CD4-positive, alpha-beta T cell treated with Interleukin-6 for 4 hours (primary cell): ENCODE results near the gene KIT.

Source experiments
- DNase-seq: peaks from one replicate; pipeline ENCODE4 v3.0.0-alpha.2; 2020; ENCODE audit warnings: mixed read lengths

KIT gene

DNA sequence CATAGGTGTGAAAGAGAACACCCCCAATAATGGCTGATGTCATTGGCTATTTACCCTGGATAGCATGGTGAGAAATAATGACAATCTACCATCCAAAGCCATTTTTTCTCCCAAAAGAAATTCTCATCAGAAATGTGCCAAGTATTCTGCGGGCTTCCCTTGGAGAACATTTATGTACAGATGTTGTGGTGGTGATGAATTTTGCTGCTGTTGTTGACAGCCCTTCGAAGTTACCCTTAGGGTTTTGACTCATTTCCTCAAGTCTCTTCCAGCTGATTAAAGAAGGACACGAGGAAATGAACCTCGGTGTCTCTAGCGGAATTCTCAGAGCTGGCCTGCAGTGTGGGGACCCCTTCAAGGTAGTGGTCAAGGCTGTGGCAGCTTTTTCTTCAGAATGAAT lies 3.4 kb downstream of the KIT start:
- no peak for DNase-seq

DNA sequence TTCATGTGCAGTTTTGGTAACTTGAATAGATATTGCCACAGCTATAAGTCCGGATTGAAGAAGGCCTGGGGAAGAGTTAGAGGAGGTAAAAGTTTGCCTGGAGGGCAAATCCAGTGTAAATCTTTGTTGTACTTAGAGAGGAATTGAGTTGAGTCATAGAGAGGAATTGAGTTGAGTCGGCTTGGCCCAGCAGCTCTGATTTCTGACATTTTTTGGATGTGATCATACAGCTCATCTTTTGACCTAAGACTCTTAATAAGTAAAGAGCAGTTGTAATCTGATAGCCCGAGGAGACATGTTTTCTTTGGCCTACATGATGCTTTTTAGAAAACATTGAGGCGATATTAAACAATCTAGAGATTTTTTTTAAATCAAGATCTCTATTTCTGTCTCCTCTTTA lies 3.9 kb downstream of the KIT start:
- no peak for DNase-seq

DNA sequence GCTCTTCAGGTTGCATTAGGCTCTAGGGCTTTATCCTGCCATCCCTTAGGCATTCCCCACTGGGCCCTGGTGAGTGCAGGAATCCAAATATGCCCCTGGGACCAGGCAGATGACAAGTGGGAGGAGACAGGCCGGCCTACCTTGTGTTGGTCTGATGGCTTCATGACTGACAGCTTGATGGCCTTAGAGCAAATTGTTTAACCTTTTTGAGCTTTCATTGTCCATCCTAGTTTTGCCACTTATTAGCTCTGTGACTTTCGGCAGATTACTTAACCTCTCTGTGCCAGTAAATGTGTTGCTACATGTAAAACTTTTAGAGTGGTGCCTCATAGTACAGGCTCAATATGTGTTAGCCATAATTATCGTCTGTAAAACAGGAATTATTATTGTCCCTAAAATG lies 4.4 kb downstream of the KIT start:
- no peak for DNase-seq

DNA sequence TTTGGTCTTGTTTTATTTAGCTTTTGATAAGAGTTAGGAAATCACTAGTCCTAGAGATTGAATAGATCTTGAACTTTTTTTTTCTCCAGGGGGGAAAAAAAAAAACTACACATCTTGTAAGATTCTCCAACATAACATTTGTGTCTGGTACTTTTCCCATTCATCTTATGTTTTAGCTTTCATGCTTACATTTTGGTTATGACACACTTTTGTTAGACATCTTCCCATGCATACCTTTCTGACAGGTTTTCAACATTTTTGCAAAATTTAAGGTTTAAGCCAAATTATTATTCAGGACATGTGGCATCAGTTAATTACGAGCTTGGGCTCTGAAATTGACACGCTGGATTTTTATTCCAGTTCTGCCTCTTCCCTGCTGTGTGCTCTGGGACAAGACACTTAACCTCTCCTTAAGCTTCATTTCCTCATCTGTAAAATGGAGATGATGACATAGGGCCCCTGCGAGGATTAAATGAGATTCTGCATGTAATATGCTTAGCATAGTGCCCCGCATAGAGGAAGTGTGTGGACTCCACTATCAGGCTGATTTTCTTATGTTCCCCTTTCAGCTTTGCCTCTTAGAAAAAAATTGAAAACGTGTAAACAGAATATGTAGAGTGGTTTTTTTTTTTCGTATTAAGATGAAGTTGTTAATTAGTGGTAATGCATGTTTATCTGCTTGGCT lies 5.3 kb downstream of the KIT start:
- DNase-seq: no peak

DNA sequence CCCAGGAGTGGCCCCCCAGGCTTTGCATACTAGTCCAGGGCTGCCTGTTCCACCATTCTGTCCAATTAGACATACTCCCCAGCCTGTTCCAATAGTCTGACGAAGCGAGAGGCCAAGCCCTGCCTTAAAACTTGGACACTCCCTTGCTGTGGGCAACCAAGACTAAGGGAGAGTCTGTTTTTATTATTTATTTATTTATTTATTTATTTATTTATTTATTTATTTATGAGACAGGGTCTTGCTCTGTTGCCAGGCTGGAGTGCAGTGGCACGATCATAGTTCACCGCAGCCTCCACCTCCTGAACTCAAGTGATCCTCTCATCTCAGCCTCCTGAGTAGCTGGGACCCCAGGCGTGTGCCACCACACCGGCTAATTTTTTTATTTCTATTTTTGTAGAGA lies 6.6 kb downstream of the KIT start:
- no peak for DNase-seq

DNA sequence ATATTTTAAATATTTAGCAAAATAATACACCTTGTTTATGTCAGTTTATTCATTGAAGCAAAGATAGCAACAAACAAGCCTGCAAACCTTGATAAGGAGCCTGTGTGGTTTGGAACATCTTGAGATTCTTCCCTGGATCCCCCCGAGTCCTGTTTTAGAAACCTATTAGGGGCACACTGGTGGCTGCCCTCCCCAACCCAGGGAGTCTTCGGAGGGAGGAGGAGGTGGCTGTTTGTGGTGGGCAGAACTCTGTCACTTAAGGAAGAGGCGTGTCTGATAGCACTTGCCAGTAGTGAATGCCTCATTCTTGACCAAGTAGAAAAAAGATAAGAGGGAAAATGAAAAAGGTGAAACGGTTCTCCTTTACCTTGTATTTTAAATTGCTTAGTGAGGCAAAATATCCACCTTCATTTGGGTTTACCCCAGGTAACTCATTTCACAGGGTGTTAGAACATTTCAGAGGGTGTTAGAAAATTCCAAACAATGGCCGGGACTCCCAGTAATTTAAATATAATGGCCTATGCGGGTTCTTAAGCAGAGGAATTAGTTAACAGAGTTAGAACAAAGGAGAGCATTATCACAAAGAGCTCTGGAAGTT lies 10.4 kb downstream of the KIT start:
- no peak for DNase-seq

DNA sequence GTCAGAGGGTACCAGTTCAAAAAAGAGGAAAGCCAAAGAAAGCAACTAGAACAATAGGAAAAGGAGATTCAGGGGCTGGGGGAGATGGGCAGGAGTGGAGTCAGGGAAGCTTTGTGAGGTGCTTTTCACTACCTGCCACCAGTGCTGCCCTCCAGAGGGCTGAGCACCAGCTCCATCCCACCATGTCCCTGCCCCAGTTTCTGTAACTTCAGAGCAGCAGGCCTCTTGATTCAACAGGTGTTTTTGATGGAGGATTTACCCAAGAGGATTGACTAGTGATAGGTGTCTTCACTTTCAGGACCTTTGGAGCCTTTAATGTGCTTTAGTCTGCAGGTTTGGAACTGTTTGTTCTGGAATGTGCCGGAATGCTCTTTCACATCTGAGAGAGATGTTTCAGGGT lies 12.1 kb downstream of the KIT start:
- no peak for DNase-seq

DNA sequence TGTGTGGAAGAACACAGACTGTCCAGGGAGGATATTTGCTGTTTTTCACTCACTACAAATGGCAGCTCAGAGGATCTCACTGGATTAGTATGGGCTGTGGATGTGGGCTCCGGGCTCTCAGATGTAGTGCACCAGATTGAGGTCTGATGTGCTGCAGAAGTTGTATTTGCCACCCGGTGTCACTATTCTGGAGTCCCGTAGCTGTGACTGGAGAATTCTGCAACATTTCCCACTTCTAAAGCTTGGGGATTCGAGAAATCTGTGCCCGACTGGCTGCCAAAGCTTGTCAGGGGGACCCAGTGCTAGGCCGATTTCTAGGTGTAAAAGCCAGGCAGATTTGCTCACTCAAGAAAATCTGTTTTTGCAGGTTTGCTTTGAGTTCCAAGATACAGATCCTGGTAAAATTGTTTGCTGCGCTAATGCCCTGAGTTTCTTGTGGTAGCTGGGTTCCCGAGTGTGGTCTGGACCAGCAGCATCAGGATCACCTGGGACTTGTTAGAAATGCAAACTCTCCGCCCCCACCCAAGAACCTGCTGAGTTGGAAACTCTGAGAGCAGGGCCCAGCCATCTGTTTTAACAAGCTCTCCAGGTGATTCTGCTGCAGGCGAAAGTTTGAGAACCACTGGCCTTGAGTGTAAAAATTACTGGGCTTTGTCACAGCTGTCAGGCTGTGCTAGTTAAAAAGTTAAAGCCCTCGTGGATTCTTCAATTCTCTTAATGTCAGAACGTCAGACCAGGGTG lies 18.1 kb downstream of the KIT start:
- no peak for DNase-seq

DNA sequence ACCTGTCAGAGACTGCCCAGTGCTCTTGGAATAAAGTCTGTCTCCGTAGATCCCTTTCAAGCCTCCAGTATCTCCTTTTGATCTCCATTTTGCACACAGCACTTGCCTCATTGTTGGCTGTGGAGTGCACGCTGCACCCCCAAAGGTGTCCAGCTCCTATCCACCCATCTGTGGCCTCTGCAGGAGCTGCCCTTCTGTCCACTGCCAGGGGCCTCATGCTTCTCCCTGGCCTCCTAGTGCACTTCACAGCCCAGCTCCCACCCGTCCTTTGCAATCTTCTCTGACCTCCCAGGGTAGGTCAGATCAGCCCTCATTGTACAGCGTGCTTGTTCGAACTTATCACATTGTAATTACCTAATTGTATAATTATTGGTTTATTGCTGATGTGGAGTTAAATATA lies 18.9 kb downstream of the KIT start:
- DNase-seq: no peak

DNA sequence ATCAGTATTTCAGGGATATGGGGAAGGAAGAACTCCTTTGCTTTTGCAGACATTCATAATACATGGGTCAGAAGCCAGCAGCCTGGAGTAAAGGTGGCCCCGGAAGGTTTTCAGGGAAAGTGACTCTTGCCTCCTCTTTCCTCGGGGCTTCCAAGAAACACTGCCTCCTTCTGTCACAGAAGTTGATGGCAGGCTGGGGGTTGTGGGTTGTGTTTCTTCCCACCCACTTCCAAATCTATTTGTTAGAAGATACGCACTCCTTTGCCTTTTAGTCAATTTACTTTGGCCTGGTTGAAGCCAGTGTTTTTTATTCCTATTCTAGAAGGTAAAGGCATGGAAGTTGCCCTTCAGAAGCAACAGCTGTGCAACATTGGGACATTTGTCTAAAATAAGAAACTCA lies 19.7 kb downstream of the KIT start:
- DNase-seq: no peak

DNA sequence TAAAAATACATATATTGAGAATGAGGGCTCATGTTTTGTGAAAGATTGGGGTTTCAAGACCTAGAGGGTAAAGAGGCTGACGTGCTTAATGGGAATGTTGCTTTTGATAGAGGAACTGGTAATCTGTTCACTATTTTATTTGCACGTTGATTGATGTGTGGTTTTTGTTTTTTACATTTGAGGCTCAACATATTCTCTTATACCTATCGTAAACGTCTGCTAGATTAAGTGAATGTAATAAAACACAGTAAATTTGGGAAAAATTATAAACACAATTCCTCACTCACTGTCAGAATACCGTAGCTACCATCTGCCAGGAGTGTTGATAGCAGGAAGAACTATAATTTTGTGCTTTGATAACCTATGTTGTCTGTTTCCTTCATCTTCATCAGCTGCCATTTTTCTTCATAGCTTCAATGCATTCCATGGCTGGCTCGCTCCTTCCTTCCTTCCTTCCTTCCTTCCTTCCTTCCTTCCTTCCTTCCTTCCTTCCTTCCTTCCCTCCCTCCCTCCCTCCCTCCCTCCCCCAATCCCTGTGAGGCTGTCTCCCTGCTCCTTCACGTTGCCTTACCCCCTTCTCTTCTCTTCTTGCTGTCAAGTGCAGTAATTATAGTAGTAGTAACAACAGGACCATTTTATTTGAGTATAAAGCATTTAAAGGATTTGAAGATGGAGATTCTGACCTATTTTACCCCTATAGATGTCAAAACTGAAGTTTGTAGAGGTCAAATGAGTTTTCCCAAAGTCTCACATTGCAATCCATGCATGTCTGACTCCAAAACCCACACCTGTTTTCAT lies 20.3 kb downstream of the KIT start:
- no peak for DNase-seq

DNA sequence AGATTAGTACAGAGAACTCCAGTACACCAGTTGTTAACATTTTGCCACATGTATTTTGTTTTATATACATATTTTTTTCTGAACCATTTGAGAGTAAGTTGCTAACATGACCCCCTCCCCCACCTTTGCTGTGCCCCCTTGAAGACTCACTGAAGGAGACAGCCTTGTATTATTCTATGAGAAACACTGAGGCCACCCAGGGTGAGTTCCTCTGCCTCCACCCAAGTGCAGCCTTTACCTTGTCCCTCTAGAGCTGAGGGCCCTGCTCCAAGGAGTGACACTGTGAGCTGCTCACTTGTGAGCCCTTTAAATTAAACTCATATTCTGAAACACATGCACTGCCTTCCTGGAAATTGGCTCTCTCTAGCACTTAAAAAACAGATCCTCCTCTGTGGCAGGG lies 21.1 kb downstream of the KIT start:
- DNase-seq: no peak

DNA sequence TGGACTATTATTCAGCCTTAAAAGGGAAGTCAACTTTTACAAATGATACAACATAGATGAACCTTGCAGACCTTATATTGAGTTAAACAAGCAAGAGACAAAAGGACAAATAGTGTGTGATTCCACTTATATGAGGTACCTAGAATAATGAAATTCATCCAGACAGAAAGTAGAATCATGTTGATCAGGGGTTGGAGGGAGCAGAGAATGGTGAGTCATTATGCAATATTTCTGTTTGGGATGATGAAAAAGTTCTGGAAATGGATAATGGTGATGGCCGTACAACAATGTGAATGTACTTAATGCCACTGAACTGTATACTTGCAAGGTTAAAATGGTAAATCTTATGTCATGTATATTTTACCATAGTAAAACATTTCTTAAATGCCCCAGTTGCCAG lies 22.1 kb downstream of the KIT start:
- DNase-seq: no peak

DNA sequence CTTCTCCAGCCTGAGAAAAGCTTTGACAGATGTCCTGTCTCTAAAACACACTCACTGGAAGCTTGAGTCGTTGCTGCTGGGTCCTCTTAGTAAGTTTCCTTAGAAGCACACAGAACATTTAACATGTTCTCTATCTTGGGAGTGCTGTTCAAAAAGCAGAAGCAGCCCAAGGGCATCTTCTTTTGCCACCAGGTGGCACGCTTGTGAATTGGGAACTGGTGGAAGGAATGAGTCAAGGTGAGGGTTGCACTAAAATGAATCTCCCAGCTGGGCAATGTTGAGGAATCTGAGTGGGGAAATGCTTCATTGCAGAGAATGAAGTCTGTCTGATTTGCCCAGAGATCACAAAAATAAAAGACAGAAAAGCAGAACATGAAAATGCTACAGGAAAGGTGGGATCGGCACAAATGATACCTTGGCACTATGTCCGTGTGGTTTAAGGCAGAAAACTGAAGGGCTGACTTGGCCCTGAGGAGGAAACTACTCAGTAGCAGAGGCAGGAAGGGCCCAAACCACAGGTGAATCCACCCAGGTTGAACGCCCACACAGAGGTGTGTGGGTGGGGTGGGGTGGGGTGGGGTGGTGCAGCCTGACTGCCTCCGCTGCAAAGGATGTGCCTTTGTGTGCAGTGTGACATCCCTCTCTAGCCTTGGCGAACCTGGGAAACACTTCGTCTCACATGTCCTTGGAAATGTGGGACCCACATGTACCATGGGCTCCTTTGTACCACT lies 26.0 kb downstream of the KIT start:
- peak; percentile 65 for DNase-seq

DNA sequence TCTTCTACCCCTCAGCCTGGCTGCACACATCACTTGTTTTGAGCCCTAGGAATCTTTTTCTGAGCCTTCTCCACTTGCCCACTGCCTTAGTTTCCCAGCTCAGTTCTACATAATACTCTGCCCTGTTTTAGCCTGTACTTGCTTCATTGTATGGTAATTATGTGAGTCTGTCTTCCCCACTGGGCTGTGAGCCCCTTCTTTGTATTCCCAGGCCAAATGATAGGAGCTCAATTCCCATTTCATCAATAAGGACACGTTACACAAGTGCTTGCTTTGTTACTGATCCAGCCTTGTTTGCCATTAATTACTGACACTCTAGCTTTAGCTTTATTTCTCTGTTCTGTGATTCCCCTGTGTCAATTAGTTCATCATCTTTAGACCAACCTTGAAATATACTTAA lies 28.1 kb downstream of the KIT start:
- DNase-seq: no peak

DNA sequence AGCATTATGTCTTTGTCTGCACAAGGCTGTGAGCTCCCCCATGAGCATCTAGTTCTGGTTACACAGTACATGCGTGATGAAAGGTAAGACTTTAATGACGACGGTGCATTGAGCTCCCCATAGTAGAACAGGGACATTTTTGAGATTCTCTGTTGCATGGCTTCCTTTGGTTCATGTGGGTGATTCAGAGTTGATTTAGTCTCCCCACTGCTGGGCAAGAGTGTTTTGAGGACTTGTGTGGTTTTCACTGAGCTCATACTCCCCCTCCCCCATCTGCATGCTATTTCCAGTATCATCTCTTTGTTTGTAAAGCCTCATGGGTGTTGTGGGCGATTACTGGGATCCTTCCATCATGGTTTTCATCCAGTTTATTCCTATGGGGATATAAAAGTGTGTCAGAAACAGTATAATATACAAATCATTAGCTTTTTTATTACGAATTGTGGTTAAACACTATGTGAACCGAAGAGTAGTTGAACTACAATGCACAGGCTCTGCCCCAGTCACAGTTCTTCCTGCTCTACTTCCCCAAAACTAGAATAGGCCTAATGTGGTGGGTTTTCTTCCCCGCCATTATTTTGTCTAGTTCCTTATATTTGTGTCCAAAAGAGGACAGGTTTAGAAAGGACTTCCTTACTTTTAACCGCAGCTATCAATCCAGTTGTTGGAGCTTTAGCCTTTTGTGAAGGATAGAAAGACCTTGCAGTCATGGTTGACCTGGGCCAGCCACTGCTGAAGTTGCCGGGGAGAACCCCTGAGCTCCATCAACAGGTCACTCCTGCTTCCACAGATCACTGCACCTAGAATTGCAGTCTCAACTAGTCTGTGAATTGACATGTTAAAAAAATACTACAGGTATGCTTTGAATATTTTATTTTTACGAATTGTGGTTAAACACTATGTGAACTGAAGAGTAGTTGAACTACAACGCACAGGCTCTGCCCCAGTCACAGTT lies 30.4 kb downstream of the KIT start:
- no peak for DNase-seq

DNA sequence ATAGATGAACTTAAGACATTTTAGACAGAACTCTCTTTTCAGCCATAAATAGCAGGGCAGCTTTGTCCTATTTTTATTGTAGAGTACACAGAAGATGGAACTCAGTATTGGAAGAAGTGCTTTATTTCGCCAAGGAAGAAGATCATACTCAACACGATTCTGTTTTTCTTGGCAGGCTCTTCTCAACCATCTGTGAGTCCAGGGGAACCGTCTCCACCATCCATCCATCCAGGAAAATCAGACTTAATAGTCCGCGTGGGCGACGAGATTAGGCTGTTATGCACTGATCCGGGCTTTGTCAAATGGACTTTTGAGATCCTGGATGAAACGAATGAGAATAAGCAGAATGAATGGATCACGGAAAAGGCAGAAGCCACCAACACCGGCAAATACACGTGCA lies 37.6 kb downstream of the KIT start:
- DNase-seq: no peak

DNA sequence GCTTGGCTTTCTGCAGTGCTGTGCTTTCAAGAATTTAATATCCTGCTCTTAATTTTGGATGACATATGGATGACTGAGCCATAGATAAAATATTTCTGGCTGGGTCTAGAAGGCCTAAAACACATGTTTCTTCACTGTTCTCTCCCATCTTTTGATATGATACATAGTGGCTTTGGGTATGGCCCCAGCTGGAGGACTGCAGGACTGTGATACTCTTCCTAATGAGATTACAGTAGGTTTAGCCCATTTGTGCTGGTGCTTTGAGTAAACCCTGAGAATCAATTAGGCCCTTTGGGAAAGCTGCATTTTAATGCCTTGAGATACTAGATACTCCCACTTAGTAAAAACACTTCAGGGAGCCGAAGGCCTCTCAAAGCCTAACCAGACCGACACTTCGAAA lies 38.0 kb downstream of the KIT start:
- no peak for DNase-seq

DNA sequence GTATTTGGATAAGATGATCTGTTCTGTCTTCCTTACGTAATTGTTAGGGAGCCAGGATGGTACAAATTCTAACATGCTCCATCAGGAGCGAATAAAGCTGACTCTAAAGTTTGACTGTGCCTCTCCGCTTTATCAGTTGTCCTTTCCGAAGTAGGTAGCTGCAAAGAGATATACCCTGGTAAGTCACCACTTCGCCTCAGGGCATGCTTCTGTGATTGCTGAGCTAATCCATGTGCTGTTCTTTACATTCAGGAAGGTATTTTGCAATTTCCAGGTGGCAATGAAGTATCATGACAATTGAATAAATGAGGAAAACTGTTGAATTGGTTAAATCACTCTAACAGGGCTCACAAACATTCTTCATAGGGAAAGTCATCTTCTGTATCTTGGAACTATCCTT lies 38.9 kb downstream of the KIT start:
- DNase-seq: no peak

DNA sequence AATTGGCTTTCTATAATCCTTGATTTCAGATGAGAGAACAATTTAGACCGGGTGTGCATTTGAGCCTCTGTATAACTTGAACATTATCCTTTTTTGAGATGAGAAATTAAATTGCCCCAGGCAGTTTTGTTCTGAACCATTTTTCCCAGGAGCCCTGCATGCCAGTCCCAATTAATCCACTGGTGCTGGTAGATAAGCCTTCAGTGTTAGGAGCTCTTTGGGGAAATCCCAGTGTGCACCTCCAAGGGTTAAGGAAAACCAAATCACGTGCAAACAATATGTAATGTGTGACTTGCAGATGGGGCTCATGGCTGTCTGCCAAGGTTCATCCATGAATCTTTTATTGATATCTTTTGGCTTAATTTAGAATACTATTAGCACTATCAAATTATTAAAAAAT lies 43.2 kb downstream of the KIT start:
- no peak for DNase-seq

DNA sequence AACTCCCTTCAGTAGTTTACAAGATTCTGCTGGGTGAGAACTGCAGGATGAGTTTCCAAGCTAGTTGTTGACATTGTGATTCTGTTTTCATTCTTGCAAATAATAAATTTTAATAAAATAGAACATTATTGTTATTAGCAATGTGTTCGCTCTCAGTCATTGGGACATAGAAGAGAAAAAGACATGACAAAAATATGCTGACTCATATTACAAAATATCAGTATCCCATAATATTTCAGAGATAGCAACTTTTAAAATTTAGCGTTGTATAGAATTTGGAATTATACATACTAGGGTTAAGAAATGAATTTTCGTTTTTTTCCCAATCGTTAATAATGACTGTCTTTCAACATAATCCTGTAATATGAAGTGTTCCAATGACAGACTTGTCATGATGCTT lies 45.4 kb downstream of the KIT start:
- no peak for DNase-seq

DNA sequence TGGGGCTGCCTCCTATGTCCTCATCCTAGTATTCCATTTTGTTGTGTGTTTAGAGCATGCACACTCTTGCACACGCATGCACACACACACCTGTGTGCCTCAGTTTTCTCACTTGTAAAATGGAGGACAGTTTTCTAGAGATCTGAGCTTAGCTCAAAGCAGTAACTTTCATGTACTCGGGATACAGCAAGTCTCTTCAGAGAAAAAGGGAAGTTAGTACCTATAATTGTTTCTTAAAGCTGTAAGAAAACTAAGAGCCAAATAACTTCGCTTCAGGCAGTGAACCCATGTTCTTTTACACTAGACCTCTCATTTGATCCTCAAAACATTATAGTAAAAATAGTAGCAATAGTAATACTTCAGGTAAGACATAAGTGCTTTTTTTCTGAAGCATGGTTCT lies 49.6 kb downstream of the KIT start:
- no peak for DNase-seq
